Measurements from ENCODE around the gene TMPRSS11B.
"Not testable (repeated sequence)": the region's sequence is repeated elsewhere in the genome, so short reads cannot be mapped to it uniquely, and the experiment has no call there.

TMPRSS11B gene

DNA sequence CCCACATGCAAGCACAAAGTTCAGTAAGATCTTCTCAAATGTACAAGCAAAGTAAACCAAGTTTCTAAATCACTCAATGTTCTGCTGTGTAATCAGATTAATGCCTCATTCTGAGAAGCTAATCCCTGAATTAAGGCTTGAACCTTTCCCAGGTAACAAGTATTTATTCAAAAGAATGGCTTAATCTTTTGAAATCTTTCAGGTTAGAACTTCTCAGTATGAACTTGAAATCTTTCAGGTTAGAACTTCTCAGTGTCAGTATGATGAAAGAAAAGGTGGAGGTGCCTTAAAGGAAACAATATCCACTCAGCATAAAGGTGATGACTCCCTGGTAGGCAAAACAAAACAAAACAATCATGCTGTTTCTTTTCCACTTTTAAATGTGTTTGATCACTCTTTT, 29.0 kb downstream of the TMPRSS11B start:
- no peak for DNase-seq

DNA sequence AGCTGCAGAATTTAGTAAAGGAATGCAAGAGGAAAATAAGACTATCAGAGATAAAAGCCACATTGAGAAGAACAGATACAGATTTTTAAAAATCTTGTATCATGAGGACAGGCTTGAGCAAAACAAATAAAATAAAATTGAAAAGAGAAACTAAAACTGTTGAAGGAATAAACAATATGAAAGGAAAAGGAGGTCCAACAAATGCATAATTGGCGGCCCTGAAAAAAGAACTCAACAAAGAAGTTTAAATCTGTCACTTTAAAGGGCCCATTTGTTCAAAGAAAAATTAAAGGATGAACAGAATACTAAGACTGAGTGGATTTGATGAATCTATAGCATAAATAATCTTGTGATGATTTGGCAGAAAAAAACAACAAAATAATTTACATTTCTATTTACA, 36.5 kb downstream of the TMPRSS11B start:
- no peak for DNase-seq

DNA sequence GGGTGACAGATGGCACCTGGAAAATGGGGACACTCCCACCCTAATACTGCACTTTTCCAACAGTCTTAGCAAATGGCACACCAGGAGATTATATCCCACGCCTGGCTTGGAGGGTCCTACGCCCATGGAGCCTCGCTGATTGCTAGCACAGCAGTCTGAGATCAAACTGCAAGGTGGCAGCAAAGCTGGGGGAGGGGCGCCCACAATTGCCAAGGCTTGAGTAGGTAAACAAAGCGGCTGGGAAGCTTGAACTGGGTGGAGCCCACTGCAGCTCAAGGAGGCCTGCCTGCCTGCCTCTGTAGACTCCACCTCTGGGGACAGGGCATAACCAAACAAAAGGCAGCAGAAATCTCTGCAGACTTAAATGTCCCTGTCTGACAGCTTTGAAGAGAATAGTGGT, 51.2 kb downstream of the TMPRSS11B start:
- DNase-seq: not testable (repeated sequence)

DNA sequence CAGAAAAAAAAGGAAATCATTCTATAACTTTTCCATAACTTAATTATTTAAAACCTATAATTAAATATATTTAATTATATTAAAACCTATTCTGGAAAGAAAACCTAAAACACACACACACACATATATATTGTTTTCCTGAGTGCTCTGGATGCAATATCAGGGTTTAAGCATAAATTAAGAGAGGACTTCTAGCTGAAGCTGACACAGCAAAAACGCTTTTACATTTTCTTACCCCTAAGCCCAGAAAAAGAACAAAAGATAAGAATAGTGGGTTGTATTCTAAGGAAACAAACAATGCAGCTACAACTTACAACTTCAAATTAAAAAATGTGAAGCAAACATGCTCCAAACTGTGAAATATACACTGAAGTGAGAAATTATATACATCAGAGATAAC, 52.3 kb downstream of the TMPRSS11B start:
- no peak for DNase-seq

DNA sequence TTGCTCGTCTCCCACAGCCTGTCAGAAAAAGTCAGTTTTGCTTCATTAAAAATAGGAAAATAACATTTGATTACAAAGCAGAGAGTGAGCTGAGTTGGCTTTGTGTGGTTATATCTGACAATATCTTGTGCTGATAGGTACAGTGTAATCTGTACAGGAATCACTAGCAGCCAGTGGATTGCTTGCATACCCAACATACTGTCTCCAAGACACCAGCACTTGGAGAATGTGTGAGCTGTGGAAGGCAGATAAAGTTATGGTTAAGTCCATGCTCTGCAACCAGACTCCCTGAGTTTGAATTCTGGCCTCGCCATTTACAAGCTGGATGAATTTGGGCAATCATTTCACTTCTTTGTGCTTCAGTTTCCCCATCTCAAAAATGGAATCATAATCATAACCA, 58.3 kb downstream of the TMPRSS11B start:
- DNase-seq: no peak

DNA sequence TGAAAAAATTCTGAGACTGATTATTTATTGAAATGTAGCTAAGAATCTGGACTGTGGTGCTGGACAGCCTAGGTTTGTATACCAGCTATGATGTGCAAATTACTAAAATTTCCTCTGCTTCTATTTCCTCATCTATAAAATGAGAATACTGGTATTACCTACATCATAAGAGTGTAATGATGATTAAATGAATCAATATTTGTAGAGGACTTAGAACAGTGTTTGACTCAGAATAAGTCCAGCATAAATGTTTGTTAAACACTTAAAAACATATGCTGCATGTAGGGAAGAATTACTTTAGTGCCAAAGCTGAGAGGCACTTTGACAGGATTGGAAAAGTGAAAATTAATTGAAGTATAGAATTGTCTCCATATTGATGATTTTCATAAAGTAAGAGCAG, 60.6 kb downstream of the TMPRSS11B start:
- no peak for DNase-seq

DNA sequence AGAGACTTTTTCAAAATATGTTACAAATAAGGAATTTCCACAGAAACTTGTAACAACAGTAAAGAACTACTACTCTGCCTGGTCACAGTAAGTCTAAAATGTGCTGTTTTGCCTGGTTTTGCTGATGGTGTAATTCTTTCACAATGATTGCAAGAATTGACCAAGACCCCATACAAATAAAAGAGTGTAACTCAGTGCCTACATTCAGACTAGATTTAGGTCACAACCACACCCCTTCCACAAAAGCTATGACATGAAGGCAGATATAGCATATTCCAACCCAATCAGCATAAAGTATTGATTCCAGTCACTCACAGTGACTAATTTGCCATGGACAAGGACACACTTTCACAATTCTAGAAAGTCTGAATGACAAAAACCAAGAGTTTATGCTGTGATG, 62.1 kb downstream of the TMPRSS11B start:
- no peak for DNase-seq

DNA sequence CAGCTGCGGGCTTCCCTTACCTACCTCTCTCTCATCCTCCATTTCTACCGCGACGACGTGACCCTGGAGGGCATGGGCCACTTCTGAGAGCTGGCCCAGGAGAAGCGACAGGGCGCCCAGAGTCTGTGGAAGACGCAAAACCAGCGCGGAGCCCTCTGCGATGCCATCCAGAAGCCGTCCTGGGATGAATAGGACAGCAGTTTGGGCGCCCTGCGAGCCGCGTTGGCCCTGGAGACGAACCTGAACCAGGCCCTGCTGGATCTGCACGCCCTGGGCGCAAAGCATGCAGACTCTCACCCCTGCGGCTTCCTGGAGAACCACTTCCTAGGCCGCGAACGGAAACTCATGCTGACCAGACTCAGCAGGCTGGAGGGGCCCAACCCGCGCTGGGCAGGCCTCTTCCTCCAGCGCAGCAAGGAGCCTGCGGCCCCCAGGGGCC, 63.1 kb downstream of the TMPRSS11B start:
- DNase-seq: no peak

DNA sequence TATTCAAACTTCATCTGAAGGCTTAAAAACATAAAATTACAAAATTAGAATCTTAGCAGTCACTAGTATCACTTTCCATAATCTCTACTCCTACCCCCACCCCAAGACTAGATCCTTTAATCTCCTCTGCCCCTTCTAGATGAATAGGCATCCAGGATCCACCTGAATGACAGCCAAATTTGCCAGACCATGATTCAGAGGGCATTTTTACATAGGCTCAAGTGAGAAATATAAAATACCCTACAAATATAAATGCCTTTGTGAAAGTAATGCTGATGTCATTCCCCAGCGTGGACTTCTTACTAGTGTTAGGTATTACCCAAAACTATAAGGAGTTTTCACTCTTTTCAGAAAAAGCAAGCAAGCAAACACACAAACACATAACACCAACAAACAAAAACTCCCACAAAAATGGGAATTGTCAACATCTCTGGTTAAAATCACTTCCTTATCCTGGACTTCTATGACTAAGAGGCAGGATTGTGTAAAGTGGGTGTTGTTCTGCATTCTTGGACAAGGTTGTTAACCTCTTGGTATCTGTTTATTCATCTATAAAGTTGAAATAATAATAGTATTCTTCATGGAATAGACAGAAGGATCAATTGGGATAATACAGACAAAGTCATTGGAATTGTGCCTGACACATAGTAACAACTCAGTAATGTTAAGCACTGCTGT, 64.5 kb downstream of the TMPRSS11B start:
- DNase-seq: no peak

DNA sequence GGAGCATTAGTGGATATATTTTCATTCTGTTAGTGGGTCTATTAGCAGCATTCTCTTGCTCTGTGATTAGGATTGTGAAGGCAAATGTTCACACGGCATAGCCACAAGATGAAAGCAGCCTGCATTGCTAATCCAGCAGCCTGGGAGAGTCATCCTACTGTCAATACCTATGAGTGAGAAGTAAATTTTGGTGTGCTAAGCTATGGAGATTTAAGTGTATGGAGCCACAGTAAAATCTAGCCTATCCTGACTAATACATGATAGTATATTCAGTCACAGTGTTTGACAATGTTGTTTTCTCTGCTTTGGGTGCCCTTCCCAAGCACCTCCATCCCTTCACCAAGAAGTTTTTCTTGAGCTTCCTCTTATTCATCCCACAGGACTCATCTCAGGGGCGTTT, 68.6 kb downstream of the TMPRSS11B start:
- no peak for DNase-seq

Data from COR-L47 (cell line).